Endothelial cell of umbilical vein (primary cell): ENCODE results near the gene KRT12.

Experiments used
- EZH2 ChIP-seq: IDR thresholded peaks from 2 replicates; pipeline ENCODE4 v1.6.1; 2012; ENCODE audit warnings: borderline replicate concordance, low read depth, mild to moderate bottlenecking, moderate library complexity, low read length, inconsistent platforms; ENCODE audit not compliant: severe bottlenecking
- FOS ChIP-seq: IDR thresholded peaks from 2 replicates; pipeline ENCODE4 v1.6.1; 2011; ENCODE audit warnings: mild to moderate bottlenecking, low read length, moderate library complexity, borderline replicate concordance; ENCODE audit not compliant: insufficient read depth
- POLR2A ChIP-seq: IDR thresholded peaks from 2 replicates; pipeline ENCODE4 v1.6.1; 2012; ENCODE audit warnings: low read depth, mild to moderate bottlenecking, control low read depth, low read length
- TF ChIP-seq, protein P1 (sequence below), 2 donors: IDR thresholded peaks; 1 replicate in 1 of 2; 2 replicates in 1 of 2; pipeline ENCODE4 v1.5.1; 2011; ENCODE audit warnings: low read length in 2 of 2, mild to moderate bottlenecking in 2 of 2, moderate library complexity in 2 of 2, control low read depth in 1 of 2, inconsistent platforms in 1 of 2, low read depth in 1 of 2; ENCODE audit not compliant: insufficient read depth in 1 of 2; ENCODE audit errors: extremely low read depth in 1 of 2

GRCh38 chr17:40813804-40814203 lies 53.2 kb downstream of the KRT12 start:
- TF ChIP-seq, protein P1, sequence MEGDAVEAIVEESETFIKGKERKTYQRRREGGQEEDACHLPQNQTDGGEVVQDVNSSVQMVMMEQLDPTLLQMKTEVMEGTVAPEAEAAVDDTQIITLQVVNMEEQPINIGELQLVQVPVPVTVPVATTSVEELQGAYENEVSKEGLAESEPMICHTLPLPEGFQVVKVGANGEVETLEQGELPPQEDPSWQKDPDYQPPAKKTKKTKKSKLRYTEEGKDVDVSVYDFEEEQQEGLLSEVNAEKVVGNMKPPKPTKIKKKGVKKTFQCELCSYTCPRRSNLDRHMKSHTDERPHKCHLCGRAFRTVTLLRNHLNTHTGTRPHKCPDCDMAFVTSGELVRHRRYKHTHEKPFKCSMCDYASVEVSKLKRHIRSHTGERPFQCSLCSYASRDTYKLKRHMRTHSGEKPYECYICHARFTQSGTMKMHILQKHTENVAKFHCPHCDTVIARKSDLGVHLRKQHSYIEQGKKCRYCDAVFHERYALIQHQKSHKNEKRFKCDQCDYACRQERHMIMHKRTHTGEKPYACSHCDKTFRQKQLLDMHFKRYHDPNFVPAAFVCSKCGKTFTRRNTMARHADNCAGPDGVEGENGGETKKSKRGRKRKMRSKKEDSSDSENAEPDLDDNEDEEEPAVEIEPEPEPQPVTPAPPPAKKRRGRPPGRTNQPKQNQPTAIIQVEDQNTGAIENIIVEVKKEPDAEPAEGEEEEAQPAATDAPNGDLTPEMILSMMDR (IDR thresholded peaks at IDR 0.05; ENCODE audit: extremely low read depth in 1 of 2, insufficient read depth in 1 of 2, low read depth in 1 of 2, low read length in 2 of 2), result no peak
- TF ChIP-seq FOS (no peak), EZH2 (no peak), POLR2A (no peak)
